CD4-positive, alpha-beta T cell treated with Interleukin-10 for 1 hour (primary cell): ENCODE data around the gene ARID4A.
A peak's percentile ranks its signal among the peaks of the same experiment; 100 is the strongest.
"Not testable (repeated sequence)": the region's sequence is repeated elsewhere in the genome, so short reads cannot be mapped to it uniquely, and the experiment has no call there.

Source experiments
- DNase-seq: peaks from one replicate; pipeline ENCODE4 v3.0.0-alpha.2; 2020

Gene ARID4A

GRCh38 chr14:58362798-58363412 lies 64.5 kb downstream of the ARID4A start:
- peak; percentile 53 for DNase-seq

- DNase-seq: no peak
Observed at GRCh38 chr14:58364316-58364715, 66.0 kb downstream of the ARID4A start.

GRCh38 chr14:58367296-58367695 lies 68.9 kb downstream of the ARID4A start:
- no peak for DNase-seq

- no peak for DNase-seq
Observed at GRCh38 chr14:58368956-58369355, 70.6 kb downstream of the ARID4A start.

- no peak for DNase-seq
Observed at GRCh38 chr14:58376791-58377190, 78.4 kb downstream of the ARID4A start.

- no peak for DNase-seq
Observed at GRCh38 chr14:58390830-58391229, 92.5 kb downstream of the ARID4A start.

GRCh38 chr14:58395562-58395811 lies 97.1 kb downstream of the ARID4A start:
- no peak for DNase-seq

GRCh38 chr14:58395812-58396788 lies 97.7 kb downstream of the ARID4A start, which contains the start of gene TOMM20L:
Gene TOMM20L, plus strand, starts transcription at chr14:58395930. Its CDS starts 28 bp downstream, at chr14:58395958.
- DNase-seq: peak; percentile 81

GRCh38 chr14:58397156-58397555 lies 98.8 kb downstream of the ARID4A start:
- no peak for DNase-seq

- no peak for DNase-seq
Observed at GRCh38 chr14:58398495-58398894, 100.1 kb downstream of the ARID4A start.

GRCh38 chr14:58398895-58399294 lies 100.5 kb downstream of the ARID4A start:
- no peak for DNase-seq

- peak; percentile 1 for DNase-seq
Observed at GRCh38 chr14:58401587-58401986, 103.2 kb downstream of the ARID4A start.

GRCh38 chr14:58408681-58409215 lies 110.4 kb downstream of the ARID4A start:
- DNase-seq: no peak

- DNase-seq: no peak
Observed at GRCh38 chr14:58414845-58415244, 116.5 kb downstream of the ARID4A start.

GRCh38 chr14:58415636-58416547 lies 117.5 kb downstream of the ARID4A start:
- DNase-seq: no peak

- not testable (repeated sequence) for DNase-seq
Observed at GRCh38 chr14:58416934-58417333, 118.6 kb downstream of the ARID4A start.
